Osteocyte (in vitro differentiated cells): Measurements from ENCODE around the gene CMC4. TPM values are rescaled to one million over a fixed set of nuclear protein-coding genes. Genes with fewer than 3 reads are reported as not detected.

Experiments used
- DNase-seq: peaks from one replicate; pipeline ENCODE4 v3.0.0; 2021; ENCODE audit warnings: mixed read lengths; ENCODE audit not compliant: unreplicated experiment; ENCODE audit errors: extremely low spot score
- H3K27ac Mint-ChIP-seq: one replicate; pipeline ENCODE4 v1.8.0; 2021; ENCODE audit warnings: mild to moderate bottlenecking, mixed read lengths; ENCODE audit not compliant: unreplicated experiment
- H3K27me3 Mint-ChIP-seq: one replicate; pipeline ENCODE4 v1.8.0; 2021; ENCODE audit warnings: mixed read lengths; ENCODE audit not compliant: unreplicated experiment
- H3K36me3 Mint-ChIP-seq: one replicate; pipeline ENCODE4 v1.8.0; 2021; ENCODE audit warnings: mixed read lengths; ENCODE audit not compliant: unreplicated experiment
- H3K4me1 Mint-ChIP-seq: one replicate; pipeline ENCODE4 v1.8.0; 2021; ENCODE audit warnings: mixed read lengths; ENCODE audit not compliant: unreplicated experiment
- H3K4me3 Mint-ChIP-seq: one replicate; pipeline ENCODE4 v1.8.0; 2021; ENCODE audit warnings: mild to moderate bottlenecking, moderate library complexity, mixed read lengths; ENCODE audit not compliant: unreplicated experiment
- H3K9me3 Mint-ChIP-seq: one replicate; pipeline ENCODE4 v1.8.0; 2021; ENCODE audit warnings: mixed read lengths; ENCODE audit not compliant: unreplicated experiment
- CTCF ChIP-seq: fragments of 200-600 bp; sonication (generic); IDR thresholded peaks from 2 replicates; pipeline ENCODE4 v1.5.0; 2021; ENCODE audit warnings: antibody characterized with exemption, mild to moderate bottlenecking, moderate library complexity
- total RNA-seq: library from RNA; stranded (reverse); gene quantifications from 2 replicates; pipeline ENCODE4 v1.2.1, GENCODE V29; 2021

CMC4 gene
- total RNA-seq, 1 donor from 2014 or later: 6.9 TPM

- Mint-ChIP-seq H3K4me1 (peaks cover 11% of the 10 kb centered on the region), H3K27me3 (no peaks in the 10 kb centered on the region), H3K27ac (peak overlapping the region; percentile 93), H3K9me3 (no peaks in the 10 kb centered on the region), H3K36me3 (no peaks in the 10 kb centered on the region), H3K4me3 (peak overlapping the region; percentile 81)
- no peak for TF ChIP-seq CTCF
- no peak for DNase-seq
These were observed 43.3 kb downstream of the CMC4 start for GRCh38 chrX:155027509-155028066.

GRCh38 chrX:155026727-155027508 is 44.0 kb downstream of the CMC4 start, which contains the start of gene FUNDC2:
TSS of gene FUNDC2 (plus strand) at chrX:155026844. CDS start at chrX:155026939, 95 bp downstream.
- H3K27me3 Mint-ChIP-seq: peaks cover 4% of the 10 kb centered on the region
- H3K4me1 Mint-ChIP-seq: peaks cover 11% of the 10 kb centered on the region
- no peaks in the 10 kb centered on the region for H3K9me3 Mint-ChIP-seq
- peak; percentile 97 for DNase-seq
- peak within 1 kb of the TSS; percentile 81 for H3K4me3 Mint-ChIP-seq
- no peak for TF ChIP-seq CTCF
- no peaks in the 10 kb centered on the region for H3K36me3 Mint-ChIP-seq
- peak within 1 kb of the TSS; percentile 93 for H3K27ac Mint-ChIP-seq

DNA sequence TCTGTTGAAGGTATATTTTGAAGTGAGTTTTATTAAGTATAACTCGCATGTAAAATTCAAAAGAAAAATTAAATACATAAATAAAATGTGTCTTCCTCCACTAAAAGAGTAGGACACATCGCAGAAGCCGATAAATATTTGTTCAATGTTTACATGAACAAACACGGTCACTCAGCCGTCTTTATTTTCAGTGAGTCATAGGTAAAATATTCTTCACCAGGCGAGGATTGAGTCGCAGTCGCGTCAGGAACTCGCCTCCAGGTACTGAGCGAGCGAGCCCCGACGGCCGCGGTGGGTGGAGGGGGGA is 44.6 kb downstream of the CMC4 start:
- DNase-seq: no peak

GRCh38 chrX:155023907-155024833 is 46.8 kb downstream of the CMC4 start:
- Mint-ChIP-seq H3K36me3 (no peaks in the 10 kb centered on the region), H3K9me3 (no peaks in the 10 kb centered on the region), H3K4me3 (no peak overlapping the region), H3K4me1 (peaks cover 11% of the 10 kb centered on the region), H3K27ac (no peak overlapping the region), H3K27me3 (peaks cover 20% of the 10 kb centered on the region)
- no peak for DNase-seq
- no peak for TF ChIP-seq CTCF

More for the DNA sequence above, 44.6 kb downstream of the CMC4 start:
- H3K36me3 Mint-ChIP-seq: no peaks in the 10 kb centered on the region
- H3K27ac Mint-ChIP-seq: peak overlapping the region; percentile 93
- H3K27me3 Mint-ChIP-seq: peaks cover 9% of the 10 kb centered on the region
- no peak for TF ChIP-seq CTCF
- peaks cover 11% of the 10 kb centered on the region for H3K4me1 Mint-ChIP-seq
- peak overlapping the region; percentile 81 for H3K4me3 Mint-ChIP-seq
- H3K9me3 Mint-ChIP-seq: no peaks in the 10 kb centered on the region

DNA sequence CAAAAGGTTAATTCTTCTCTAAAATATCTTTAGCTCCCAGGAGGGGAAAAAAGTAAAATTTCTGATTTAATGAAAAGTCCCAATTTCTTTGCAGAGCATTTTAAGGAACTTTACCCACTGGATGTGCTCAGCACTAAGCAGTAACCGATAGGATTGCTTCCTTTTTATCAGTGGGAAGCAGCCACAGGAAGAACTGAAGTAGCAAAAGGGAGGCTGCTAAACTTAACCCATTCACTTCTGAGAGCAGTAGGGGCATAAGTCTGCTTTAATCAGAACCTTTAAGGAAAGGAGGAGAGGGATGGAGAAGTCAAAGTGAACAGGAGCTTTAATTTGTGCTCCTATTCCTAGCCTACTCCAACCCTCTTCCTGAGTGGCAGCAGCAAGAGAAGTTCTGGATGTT is 48.4 kb downstream of the CMC4 start, which contains the start of gene F8:
TSS of gene F8 (minus strand) at position 139 of the 400 bp plus-strand sequence. CDS start 171 bp downstream, outside the sequence.
- H3K4me3 Mint-ChIP-seq: no peak within 1 kb of the TSS

More for the DNA sequence above, 48.4 kb downstream of the CMC4 start, which contains the start of gene F8:
- peaks cover 20% of the 10 kb centered on the region for H3K27me3 Mint-ChIP-seq
- no peak within 1 kb of the TSS for H3K27ac Mint-ChIP-seq
- H3K36me3 Mint-ChIP-seq: no peaks in the 10 kb centered on the region
- no peak for DNase-seq
- H3K4me1 Mint-ChIP-seq: peaks cover 1% of the 10 kb centered on the region
- no peaks in the 10 kb centered on the region for H3K9me3 Mint-ChIP-seq
- no peak for TF ChIP-seq CTCF
